ENCODE measurements around the gene MINDY4.

DNA sequence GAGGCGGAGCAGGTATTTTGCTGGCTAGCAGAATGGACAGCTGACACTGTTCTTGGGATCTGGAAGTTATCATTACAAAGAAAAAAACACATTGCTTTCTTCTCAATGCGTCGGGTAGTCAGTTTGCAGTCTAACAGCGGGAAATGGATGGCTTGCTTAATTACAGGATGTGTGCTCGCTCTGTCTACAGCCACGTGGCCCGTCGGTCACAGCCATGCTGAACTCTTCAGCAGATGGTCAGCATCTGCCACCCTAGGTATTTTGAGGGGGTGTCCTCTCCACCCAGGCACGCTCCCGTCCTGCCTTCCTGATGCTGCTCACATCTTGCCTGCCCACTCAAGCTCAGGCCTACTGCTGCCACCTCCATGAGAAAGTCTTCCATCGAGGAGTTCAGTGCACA, 39.6 kb upstream of the MINDY4 start:
- TF ChIP-seq CTCF (conservative IDR thresholded peaks at IDR 0.05 in 1 of 2, IDR thresholded peaks at IDR 0.05 in 1 of 2; ENCODE audit: extremely low read depth in 1 of 2, insufficient read depth in 1 of 2, low read depth in 1 of 2, low read length in 2 of 2): no peak
- no peak for TF ChIP-seq EZH2 (IDR thresholded peaks at IDR 0.05; ENCODE audit: borderline replicate concordance, low read length)
